ENCODE results near the gene CXCL14.
A peak's percentile ranks its signal among the peaks of the same experiment; 100 is the strongest.

The CXCL14 gene

DNA sequence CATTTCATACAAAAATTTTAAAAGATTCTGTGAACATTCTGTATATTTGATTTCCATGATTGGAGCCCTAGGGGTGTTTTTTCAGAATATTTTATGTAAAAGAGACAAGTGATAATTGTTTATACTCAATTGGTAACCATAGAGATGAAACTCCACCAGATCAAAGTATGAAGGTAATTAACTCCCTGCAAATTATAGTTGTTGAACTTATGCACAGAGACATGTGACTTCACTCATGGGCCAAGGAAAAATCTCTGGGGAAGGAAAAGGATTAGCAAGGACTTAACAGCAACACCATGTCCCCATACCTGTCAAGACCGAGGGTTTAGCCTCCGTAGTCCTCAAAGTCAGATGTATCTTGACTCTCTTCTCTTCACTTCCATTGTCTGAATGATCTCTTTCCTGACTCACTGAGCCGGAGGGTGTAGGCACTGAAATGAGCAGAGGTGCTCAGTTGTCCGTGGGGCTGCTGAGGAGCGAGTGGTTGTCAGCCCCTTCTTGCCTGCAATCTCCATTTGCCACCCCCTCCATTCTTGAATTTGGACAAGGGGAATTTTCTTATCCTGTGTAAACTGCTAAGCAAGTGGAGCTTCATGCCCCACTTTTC is 17.5 kb upstream of the CXCL14 start:
- no peak for DNase-seq (ENCODE audit: low spot score)

- DNase-seq (ENCODE audit: low spot score), result no peak
Measured at GRCh38 chr5:135594416-135594960, 15.7 kb upstream of the CXCL14 start.

GRCh38 chr5:135593886-135594285 is 15.1 kb upstream of the CXCL14 start:
- DNase-seq (ENCODE audit: low spot score), result no peak

- DNase-seq (ENCODE audit: low spot score), result no peak
Measured at GRCh38 chr5:135593141-135593540, 14.3 kb upstream of the CXCL14 start.

- no peak for DNase-seq (ENCODE audit: low spot score)
Measured at GRCh38 chr5:135592312-135593045, 13.7 kb upstream of the CXCL14 start.

- DNase-seq (ENCODE audit: low spot score), result no peak
Measured at GRCh38 chr5:135591277-135591676, 12.5 kb upstream of the CXCL14 start.

- DNase-seq (ENCODE audit: low spot score), result no peak
Measured at GRCh38 chr5:135589152-135589551, 10.4 kb upstream of the CXCL14 start.

DNA sequence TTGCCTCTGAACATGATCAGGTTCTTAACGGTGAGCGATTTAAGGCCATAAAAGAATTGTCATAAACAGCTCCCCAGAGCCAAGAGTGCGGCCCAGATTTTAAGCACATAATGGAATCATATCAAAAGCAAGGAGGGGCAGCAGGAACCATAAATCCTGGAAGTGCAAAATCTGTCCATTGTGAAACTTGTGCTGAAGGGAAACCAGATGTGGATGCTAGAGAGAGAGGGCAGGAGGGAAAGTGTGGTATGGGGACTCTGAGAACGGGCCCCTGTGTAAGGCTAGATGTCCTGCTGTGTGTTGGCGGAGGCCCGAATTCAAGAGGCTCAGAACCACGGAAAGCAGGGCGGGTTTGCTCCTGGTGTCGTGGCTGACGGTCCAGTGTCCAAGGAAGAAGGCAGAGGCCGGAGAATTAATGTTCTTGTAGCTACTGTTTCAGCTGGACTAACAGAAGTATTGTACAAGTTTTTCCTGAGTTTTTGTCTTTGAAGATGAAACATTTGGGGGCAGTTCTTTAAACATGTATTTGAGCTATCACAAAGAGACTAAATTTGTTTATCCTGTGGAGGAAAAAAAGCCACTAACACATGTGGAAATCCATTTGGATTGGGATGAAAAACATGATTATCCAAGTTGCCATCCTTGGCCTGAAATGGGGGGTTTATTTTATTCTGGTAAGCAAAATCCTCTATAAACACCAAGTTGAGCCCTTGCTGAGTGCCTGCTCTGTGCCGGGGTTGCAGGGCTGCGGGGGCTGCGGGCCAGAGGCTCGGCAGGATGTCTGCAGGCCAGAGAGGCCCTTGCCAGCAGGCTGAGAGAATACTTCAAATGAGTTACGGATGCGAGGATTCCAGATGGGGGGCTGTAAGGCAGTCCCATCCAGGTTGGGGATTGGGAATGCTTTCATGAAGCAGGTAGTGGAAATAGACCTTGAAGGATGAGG is 9.2 kb upstream of the CXCL14 start:
- no peak for DNase-seq (ENCODE audit: low spot score)

GRCh38 chr5:135584918-135585317 is 6.1 kb upstream of the CXCL14 start:
- no peak for DNase-seq (ENCODE audit: low spot score)

GRCh38 chr5:135584276-135584675 is 5.5 kb upstream of the CXCL14 start:
- DNase-seq (ENCODE audit: low spot score), result no peak

DNA sequence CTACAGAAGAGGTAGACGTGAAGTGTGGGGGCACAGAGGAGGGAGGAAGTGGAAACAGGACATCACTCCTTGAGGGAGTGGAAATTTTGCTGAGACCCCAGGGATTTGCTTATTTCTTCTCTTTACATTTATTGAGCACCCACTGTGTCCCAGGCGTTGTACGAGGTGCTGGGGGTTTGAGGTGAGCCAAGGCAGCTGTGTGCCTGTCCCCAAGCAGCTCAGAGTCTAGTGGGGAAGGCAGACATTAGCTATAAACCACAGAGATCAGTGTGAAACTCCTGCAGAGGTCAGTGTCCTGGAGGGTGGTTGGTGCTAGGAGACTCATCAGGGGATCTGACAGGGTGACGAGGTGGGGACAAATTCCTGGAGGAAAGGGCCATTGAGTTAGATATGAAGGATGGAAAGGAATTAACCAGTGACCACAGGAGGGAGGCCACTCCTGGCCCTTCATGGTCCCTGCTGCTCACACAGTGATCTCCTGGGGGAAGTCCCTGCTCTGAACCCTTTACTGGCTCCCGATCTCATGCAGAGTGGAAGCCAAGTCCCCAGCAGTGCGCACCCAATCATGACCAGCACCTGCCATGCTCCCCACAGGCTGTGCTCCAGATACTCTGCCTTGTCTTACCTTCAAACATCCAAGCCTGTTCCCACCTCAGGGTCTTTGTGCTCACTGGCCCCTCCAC is 3.4 kb upstream of the CXCL14 start:
- DNase-seq (ENCODE audit: low spot score), result no peak

GRCh38 chr5:135578305-135578684 is 496 bp downstream of the CXCL14 start:
- no peak for DNase-seq (ENCODE audit: low spot score)

DNA sequence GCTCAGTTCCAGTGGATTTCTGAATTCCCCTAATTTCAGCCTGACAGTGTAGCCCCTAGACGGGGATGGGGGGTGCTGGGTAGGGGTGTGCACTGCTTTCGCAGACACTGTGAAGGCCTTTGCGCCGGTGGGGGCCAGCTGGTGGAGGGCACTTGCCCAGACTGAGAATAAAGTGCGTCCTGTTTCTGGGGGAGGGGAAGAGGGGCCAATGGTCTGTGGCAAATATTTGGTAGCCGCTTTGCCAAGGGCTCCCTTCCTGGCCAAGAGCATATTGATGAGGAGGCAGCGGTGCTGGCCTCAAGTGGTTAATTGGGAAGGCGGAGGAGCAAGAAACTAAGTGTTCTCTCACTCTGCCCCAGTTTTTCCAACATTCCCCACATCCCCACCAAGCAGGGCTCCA is 1.4 kb downstream of the CXCL14 start:
- no peak for DNase-seq (ENCODE audit: low spot score)

GRCh38 chr5:135576075-135576599 is 2.7 kb downstream of the CXCL14 start:
- DNase-seq (ENCODE audit: low spot score), result no peak

- DNase-seq (ENCODE audit: low spot score), result no peak
Measured at GRCh38 chr5:135574493-135574892, 4.3 kb downstream of the CXCL14 start.

- no peak for DNase-seq (ENCODE audit: low spot score)
Measured at GRCh38 chr5:135571902-135572301, 6.9 kb downstream of the CXCL14 start.

GRCh38 chr5:135571066-135571609 is 7.7 kb downstream of the CXCL14 start:
- no peak for DNase-seq (ENCODE audit: low spot score)

DNA sequence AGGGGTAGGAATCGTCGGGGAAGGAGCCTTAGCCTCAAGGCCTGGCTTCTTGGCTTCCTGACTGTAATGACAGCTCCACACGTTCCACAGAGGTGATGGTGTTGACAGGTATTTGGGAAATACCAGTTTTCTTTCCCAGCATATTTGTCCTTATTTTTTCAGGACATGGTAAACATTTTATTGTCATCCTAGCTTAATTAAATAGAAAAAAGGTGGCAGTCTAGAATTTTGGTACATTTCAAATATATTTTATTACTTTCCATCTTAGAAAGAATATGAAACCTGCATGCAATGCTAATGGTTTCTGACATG is 8.4 kb downstream of the CXCL14 start:
- DNase-seq (ENCODE audit: low spot score), result no peak

GRCh38 chr5:135569755-135570452 is 8.9 kb downstream of the CXCL14 start:
- DNase-seq (ENCODE audit: low spot score), result peak; percentile 38

GRCh38 chr5:135568923-135569360 is 9.8 kb downstream of the CXCL14 start:
- DNase-seq (ENCODE audit: low spot score), result no peak

- no peak for DNase-seq (ENCODE audit: low spot score)
Measured at GRCh38 chr5:135568246-135568645, 10.5 kb downstream of the CXCL14 start.

Measured in HuH-7.5 (cell line).